G401.6 (cell line): ENCODE data around the gene SKIL.

Source experiments
- FAIRE-seq: peaks from 2 replicates; lab custom pipeline; 2012; peaks lifted over from hg19 to GRCh38; lab: Jason Lieb, UNC

SKIL gene

GRCh38 chr3:170405101-170405500 lies 47.6 kb downstream of the SKIL start:
- FAIRE-seq: no peak

DNA sequence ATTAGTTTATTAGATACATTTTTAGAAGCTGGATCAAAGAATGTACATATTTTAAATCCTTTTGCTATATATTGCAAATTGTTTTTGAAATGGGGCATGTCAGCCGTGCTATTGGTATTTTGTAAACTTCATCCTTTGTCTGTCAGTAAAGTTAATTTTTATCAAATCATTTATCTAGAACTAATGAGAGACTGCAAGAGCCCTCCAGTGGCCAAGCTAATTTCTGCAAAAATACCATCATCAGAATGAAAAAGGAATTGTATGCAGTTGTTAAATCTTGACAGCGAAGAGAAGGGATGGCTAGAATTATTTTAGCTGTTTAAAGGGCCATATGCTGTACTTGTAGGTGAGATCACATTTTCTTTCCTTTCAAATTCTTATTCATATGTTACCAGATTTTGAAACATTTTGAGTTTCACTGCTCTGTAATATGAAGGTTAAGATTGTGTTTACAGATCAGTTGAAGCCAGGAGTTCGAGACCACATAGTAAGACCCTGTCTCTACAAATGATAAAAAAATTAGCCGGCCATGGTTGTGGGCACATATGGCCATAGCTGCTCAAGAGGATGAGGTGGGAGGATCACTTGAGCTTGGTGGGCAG lies 53.0 kb downstream of the SKIL start:
- peak; percentile 82 for FAIRE-seq

- no peak for FAIRE-seq
These were observed 55.8 kb downstream of the SKIL start for GRCh38 chr3:170413291-170413690.

DNA sequence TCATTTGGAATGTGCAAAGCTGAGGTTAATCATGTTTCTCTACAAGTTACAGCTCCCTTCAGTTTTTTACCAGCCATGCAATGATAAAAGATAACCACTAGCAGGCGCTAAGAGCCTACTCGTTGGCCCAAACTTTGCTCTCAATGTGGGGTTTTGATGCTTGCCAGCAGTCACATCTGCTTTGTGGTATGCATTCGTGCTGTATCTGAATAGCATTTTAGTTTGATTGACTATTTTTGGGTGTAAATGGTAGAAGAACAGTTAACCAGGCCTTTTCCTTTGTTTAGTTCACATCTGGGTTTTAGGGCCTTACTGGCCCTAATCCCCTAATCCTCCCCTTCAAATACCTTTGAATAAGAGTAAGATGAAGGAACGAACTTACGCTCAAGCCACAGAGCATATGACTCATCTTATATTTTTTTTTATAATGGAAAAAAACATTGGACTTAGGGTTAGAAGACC lies 56.7 kb downstream of the SKIL start:
- peak; percentile 80 for FAIRE-seq

GRCh38 chr3:170417090-170417489 lies 59.6 kb downstream of the SKIL start:
- FAIRE-seq: no peak

DNA sequence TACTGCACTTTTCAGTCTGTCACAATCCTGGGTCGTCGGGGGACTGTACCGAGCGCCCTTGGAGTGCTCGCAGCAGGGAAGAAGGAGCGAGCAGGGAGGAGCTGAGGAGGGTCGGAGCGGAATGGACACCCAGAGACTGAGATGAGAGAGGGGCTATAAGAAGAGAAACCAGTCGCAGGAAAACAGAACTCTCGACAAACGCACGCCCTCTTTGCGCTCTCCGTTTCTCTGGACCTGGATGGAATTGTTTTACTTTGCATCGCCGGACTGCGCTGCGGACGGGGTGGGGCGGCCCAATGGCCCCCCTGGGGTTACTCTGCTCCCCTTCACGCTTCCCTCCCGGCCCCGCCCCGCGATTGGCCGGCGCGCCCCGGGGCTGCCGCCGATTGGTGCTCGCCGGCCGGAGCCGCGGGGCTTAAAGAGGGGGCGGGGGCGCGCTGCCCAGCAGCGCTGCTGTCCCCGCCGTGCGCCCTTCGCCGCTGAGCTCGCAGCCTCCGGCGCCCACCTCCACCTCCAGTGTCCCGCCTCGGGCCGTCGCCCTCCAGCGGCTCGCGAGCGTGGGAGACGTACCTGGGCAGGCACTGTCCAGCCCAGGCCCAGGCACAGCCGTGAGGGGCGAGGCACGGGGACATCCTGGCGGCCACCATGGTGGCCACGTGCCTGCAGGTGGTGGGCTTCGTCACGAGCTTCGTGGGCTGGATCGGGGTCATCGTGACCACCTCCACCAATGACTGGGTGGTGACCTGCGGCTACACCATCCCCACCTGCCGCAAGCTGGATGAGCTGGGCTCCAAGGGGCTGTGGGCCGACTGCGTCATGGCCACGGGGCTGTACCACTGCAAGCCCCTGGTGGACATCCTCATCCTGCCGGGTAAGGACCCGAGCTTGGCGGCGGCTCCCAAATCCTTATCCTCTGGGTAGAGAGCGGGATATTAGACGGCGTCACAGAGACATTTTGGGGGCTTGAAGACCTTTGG lies 61.2 kb downstream of the SKIL start, which contains the start of gene CLDN11:
CLDN11 (plus strand) TSS at position 447 of the 977 bp plus-strand sequence; CDS start at position 646, 199 bp downstream.
- FAIRE-seq: no peak

GRCh38 chr3:170419557-170420087 lies 62.1 kb downstream of the SKIL start:
- no peak for FAIRE-seq

- FAIRE-seq: no peak
These were observed 62.8 kb downstream of the SKIL start for GRCh38 chr3:170420307-170420821.

DNA sequence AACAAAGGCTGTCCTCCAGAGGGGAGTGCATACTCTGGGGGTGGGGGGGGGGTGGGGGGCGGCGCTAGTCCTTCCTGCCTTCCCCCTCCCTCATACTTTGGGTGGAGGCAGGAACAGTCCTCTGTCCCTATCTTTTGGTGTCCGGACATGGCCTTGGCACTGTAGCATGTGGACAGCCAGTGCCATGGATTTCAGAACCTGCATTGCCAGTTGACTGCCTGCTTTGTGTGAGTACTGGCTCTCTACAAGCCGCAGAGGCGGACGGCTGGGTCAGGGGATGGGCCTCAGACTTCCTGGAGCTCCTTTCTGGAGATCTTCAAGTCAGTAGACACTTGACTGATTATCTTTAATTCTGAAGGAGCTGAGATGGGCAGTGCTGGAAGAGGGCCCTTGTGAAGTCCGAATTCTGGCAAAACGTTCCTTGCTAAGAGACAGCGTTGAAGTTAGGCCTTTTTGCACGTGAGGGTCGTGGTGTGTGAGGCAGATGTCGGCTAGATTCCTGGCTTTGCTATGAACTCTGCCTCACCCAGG lies 63.7 kb downstream of the SKIL start:
- no peak for FAIRE-seq

- FAIRE-seq: no peak
These were observed 64.2 kb downstream of the SKIL start for GRCh38 chr3:170421758-170422157.

DNA sequence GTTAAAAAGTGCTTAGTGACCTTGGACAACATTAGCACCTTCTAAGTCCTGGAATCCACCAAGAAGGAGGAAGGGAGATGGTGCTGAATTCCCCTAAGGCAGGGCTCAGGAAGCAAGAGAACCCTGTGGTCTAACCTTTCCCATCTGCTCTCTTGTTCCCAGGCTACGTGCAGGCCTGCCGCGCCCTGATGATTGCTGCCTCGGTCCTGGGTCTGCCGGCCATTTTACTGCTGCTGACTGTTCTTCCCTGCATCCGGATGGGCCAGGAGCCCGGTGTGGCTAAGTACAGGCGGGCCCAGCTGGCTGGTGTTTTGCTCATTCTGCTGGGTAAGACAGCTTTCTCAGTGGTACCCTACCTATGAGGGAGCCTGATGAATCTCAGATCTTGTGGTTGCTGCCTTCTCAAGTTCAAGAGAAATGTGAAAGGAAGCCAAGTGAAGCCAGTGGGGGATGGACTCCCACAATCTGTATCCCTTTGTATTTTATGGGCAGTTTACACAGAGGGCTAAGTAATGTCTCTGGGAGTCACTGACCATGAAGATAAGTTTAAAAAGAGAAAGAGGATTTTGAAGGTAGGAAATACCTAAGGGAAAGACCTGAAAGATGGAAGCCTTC lies 65.6 kb downstream of the SKIL start:
- no peak for FAIRE-seq

GRCh38 chr3:170424879-170425278 lies 67.4 kb downstream of the SKIL start:
- FAIRE-seq: no peak

DNA sequence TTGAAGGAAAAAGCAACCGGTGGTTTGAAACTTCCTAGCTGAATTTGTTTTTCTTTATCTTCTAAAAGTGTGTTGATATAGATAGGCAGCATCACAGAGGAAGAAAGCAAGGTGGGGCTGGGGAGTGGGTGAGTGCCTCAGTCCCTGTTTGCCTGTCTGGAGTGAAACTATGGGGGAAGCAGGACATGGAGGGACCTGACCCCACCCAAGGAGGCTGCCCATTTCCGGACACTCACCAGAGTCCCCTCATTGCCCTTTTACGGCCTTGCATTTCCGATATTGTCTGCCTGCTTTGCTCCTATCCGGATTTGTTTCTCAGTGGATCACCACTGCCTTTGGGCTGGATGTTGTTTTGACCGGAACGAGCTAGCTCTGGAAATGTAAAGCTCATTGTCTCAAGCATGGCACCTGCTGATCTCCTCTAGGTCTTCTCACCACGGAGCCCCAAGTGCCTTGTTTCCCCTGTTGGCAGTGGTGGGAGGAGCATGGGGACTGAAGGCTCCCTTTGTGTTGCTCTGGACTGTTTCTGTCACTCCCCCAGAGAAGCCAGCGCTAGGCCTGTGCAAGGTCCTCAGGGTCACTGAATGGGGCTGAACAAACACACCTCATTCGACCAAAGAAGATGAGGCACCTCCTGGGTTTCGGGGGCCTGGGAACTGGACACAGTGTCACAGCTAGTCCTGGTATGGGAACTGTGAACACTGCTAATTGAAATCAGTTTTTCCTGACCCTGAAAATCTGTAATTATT lies 68.2 kb downstream of the SKIL start:
- no peak for FAIRE-seq

- no peak for FAIRE-seq
These were observed 68.8 kb downstream of the SKIL start for GRCh38 chr3:170426240-170426797.

DNA sequence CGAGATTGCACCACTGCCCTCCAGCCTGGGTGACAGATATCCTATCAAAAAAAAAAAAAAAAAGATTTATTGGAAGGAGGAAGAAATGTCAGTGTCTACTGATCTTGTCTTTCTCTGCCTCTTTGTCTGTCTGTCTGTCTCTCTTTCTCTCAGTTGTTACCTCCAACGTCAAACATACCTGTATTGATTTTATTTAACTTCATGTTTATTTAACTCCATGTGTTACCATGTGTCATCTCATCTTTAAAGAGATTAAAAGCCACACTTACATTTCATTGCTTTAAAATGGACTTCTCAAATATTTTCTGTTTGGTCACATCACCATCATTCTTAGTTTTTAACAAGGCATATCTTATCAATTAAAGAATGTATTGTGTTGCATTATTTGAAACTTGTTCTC lies 70.6 kb downstream of the SKIL start:
- no peak for FAIRE-seq

DNA sequence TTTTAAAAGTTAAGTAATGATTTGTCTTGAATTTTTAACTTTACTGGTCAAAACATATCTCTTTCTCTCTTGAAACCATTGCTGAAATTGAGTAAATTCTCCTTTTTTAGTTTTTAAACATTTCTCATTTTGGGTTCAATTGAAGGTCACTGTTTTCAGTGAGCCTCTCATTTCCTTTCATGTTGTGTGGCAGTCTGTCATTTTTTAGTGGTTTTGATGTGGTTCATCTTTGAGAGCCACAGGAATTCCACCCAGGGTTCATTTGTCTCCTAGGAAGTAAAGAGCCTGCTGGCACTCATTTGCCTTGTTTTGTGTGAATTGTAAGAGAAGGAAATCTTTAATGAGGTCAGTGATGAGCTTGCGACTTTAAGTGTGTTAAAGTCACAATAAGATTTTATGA lies 71.5 kb downstream of the SKIL start:
- no peak for FAIRE-seq

GRCh38 chr3:170431054-170431453 lies 73.5 kb downstream of the SKIL start:
- no peak for FAIRE-seq

DNA sequence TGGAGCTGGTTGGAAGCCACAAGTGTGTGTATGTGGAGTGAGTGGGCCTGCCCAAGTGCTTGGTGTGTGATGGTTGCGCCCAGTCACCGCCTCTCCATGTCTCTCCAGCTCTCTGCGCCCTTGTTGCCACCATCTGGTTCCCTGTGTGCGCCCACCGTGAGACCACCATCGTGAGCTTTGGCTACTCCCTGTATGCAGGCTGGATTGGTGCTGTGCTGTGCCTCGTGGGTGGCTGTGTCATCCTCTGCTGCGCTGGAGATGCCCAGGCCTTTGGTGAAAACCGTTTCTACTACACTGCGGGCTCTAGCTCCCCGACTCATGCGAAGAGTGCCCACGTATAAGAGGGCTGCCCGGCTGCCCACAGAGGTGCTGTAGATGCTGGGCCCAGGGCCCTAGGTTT lies 74.9 kb downstream of the SKIL start:
- FAIRE-seq: no peak

DNA sequence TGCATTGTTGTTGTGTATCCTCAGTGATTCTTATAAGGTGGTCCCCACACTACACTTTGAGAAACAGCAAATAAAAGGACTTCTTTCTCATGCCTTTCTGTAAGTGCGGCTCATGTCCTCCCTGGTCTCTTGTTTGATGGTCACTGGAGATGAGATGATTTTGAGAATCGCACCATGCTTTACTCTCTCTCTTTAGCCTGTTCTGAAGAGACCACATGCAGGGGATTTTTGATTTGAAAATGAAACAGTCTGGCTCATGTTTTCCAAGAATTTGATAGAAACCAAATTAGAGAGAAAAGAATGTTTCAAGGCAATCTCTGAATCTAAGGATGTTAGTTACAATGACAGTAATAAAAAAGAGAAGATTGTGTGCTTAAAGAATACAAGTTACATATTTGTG lies 79.2 kb downstream of the SKIL start:
- no peak for FAIRE-seq

DNA sequence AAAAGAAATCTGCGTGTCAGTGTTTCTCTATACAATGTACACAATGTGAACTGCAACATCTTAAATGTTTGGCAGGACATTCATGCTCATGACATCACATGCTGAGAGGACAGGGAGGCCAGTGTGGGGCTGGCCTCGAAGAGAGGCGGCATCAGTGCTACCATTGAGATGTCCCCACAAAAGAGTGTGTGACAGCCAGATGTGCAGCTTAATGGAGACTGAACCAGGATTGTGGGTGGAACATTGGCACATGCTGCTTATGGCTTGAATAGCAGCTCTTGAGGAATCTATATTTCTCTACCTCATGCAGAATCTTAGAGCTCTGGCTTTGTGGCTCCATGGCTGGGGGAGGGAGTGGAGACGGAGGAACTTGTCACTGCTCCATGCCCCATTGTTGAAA lies 79.7 kb downstream of the SKIL start:
- FAIRE-seq: no peak
